Measurements from ENCODE around the gene PRR36. TPM values are rescaled to one million over a fixed set of nuclear protein-coding genes. Genes with fewer than 3 reads are reported as not detected.

The PRR36 gene
- total RNA-seq, 1 donor from 2014 or later = 0.80 TPM

DNA sequence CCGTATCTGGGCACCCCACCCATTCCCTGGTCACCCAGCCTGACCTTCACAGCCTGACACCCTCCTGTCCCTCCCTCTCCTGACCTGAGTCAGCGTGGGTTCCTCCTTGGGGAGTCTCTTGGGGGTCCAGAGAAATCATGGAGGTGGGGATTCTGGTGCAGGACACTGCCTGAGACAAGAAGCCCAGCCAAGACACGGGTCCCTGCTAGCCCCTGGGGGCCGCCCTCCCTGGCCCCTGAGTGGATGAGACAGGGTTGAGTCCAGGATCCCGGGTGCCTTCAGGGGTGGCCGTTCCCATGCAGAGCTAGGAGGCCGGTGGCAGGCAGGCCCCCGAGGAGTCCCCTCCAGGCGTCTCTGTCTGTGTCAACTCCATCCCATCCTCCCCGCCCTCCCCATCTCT, 31.1 kb upstream of the PRR36 start:
- Mint-ChIP-seq H3K27ac (ENCODE audit: unreplicated experiment) (peak overlapping the region; percentile 41), H3K36me3 (ENCODE audit: low read depth) (peaks cover 1% of the 10 kb centered on the region), H3K4me1 (ENCODE audit: low read depth) (peaks cover 27% of the 10 kb centered on the region), H3K27me3 (ENCODE audit: low read depth) (no peaks in the 10 kb centered on the region), H3K4me3 (ENCODE audit: unreplicated experiment) (peak overlapping the region; percentile 82), H3K9me3 (ENCODE audit: low read depth) (no peaks in the 10 kb centered on the region)
- peak; percentile 90 for DNase-seq (ENCODE audit: low spot score)
- TF ChIP-seq, protein P1, sequence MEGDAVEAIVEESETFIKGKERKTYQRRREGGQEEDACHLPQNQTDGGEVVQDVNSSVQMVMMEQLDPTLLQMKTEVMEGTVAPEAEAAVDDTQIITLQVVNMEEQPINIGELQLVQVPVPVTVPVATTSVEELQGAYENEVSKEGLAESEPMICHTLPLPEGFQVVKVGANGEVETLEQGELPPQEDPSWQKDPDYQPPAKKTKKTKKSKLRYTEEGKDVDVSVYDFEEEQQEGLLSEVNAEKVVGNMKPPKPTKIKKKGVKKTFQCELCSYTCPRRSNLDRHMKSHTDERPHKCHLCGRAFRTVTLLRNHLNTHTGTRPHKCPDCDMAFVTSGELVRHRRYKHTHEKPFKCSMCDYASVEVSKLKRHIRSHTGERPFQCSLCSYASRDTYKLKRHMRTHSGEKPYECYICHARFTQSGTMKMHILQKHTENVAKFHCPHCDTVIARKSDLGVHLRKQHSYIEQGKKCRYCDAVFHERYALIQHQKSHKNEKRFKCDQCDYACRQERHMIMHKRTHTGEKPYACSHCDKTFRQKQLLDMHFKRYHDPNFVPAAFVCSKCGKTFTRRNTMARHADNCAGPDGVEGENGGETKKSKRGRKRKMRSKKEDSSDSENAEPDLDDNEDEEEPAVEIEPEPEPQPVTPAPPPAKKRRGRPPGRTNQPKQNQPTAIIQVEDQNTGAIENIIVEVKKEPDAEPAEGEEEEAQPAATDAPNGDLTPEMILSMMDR (IDR thresholded peaks at IDR 0.05) = no peak

DNA sequence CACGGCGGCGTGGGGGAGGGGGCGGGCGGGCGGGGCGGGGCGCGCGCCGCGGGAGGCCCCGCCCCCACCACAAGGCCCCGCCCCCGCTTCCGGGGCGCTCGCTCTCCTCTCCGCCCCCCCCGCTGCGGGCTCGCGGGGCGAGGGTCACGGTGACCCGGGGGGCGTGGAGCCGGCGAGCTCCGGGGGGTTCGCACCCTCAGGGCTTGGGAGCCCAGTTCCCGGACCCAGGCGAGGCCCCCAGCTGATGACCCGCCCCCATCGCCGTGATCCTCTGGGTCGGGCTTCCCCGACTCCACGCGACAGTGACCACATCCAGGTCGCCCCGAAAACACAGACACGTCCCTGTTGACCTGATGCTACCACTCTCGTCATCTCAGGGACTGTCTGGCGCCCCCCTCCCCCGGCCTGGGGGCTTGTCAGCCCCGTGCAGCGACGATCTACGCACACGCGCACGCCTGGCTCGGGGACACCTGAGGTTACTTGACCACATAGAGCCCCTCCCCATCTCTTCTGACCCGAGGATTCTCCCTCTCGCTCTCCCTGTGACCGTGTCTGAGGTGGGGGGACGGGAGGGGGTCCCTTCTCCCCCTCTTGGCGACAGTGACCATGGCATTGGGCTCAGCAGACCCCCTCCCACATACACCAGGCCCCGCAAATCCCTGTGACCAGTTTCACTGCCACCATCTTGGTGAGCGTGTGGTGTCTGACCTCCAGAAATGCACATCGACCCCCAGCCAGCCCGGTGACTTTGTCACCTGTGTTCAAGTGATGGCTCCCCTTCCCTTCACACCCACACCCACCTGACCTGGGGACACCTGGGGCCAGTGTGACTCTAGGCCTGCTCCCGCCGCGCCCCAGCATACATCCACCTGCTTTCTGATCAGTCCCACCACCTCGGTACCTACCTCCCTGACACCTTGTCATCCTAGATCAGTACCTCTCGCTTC, 30.2 kb upstream of the PRR36 start:
- Mint-ChIP-seq H3K4me1 (ENCODE audit: low read depth) (peaks cover 27% of the 10 kb centered on the region), H3K36me3 (ENCODE audit: low read depth) (peaks cover 6% of the 10 kb centered on the region), H3K9me3 (ENCODE audit: low read depth) (no peaks in the 10 kb centered on the region), H3K27ac (ENCODE audit: unreplicated experiment) (peak overlapping the region; percentile 81), H3K27me3 (ENCODE audit: low read depth) (no peaks in the 10 kb centered on the region), H3K4me3 (ENCODE audit: unreplicated experiment) (peak overlapping the region; percentile 89)
- DNase-seq (ENCODE audit: low spot score) = no peak
- TF ChIP-seq, protein P1 (IDR thresholded peaks at IDR 0.05) = no peak

DNA sequence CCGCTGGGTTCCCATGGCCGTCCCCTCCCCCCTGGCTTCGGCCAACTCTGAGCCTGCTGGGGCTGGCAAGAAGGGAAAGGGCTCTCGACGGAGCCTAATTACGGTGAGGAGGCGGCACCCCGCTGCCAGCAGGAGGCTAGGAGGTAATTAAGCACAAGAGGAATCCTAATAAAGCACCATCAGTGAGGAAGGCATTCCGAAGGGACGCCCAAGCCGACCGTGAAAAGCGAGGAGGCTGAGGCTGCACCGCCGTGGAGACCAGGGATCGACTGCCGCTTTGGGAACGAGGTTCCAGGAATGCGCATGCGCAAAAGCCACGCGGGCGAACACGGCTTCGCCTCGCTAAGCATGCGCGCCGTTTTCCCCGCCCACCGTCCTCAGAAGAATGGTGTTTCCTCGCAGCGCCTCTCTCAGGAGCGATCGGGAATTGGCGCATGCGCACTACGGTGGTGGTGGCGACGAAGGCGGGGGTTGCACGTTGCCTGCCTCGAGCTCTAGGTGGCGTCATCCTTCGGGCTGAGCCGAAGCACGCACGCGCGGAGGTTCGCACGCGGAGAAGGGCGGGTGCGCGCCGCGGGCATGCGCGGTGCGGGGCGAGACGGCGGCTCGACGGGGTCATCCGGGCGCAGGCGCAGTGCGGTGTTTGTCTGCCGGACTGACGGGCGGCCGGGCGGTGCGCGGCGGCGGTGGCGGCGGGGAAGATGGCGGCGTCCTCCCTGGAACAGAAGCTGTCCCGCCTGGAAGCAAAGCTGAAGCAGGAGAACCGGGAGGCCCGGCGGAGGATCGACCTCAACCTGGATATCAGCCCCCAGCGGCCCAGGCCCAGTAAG, 29.3 kb upstream of the PRR36 start, which contains the start of gene MAP2K7:
Gene MAP2K7 (plus strand): TSS at position 634 of the 830 bp plus-strand sequence. CDS start 68 bp downstream, at position 702.
- peaks cover 6% of the 10 kb centered on the region for H3K36me3 Mint-ChIP-seq (ENCODE audit: low read depth)
- no peaks in the 10 kb centered on the region for H3K9me3 Mint-ChIP-seq (ENCODE audit: low read depth)
- TF ChIP-seq, protein P1 (IDR thresholded peaks at IDR 0.05) = peak; percentile 78
- peaks cover 27% of the 10 kb centered on the region for H3K4me1 Mint-ChIP-seq (ENCODE audit: low read depth)
- peak within 1 kb of the TSS; percentile 89 for H3K4me3 Mint-ChIP-seq (ENCODE audit: unreplicated experiment)
- peak within 1 kb of the TSS; percentile 94 for H3K27ac Mint-ChIP-seq (ENCODE audit: unreplicated experiment)
- DNase-seq (ENCODE audit: low spot score) = peak; percentile 99
- H3K27me3 Mint-ChIP-seq (ENCODE audit: low read depth) = no peaks in the 10 kb centered on the region

DNA sequence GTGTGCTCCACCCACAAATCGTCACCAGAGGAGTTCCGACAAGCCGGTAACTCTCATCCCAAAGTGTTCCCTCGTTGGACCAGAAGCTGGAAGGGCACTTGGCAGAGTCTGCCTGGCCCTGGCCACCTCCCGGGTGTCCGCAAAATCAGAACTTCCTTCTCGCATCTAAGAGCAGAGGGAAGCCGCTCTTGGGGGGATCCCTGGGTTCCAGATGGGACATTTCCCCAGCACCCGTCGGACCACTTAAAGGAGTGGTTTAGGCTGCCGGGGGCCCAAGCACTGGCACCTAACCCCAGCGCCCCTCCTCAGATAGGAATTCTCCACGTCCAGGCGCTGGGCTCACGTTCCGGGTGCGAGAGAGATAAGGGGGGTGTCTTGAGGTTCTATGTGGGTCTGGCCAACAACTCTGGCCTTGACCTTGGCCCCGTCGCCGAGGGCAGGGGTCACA, 28.6 kb upstream of the PRR36 start:
- no peaks in the 10 kb centered on the region for H3K9me3 Mint-ChIP-seq (ENCODE audit: low read depth)
- TF ChIP-seq, protein P1 (IDR thresholded peaks at IDR 0.05) = no peak
- no peak for DNase-seq (ENCODE audit: low spot score)
- peaks cover 6% of the 10 kb centered on the region for H3K36me3 Mint-ChIP-seq (ENCODE audit: low read depth)
- peak overlapping the region; percentile 94 for H3K27ac Mint-ChIP-seq (ENCODE audit: unreplicated experiment)
- peaks cover 27% of the 10 kb centered on the region for H3K4me1 Mint-ChIP-seq (ENCODE audit: low read depth)
- H3K27me3 Mint-ChIP-seq (ENCODE audit: low read depth) = no peaks in the 10 kb centered on the region
- H3K4me3 Mint-ChIP-seq (ENCODE audit: unreplicated experiment) = peak overlapping the region; percentile 89

DNA sequence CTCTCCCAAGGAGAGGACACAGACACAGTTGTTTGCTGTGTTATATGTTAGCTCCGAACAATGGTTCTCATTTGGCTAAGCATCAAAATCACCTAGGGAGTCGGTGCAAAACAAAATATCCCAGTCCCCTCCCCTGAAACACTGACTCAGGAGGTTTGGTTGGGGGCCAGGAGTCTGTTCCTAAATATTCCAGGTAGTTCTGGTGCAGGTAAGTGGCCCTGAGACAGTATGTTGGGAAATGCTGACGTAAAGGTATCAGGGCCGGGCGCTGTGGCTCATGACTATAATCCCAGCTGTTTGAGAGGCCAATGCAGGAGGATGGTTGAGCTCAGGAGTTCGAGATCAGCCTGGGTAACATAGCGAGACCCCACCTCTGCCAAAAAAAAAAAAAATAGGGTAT, 27.1 kb upstream of the PRR36 start:
- Mint-ChIP-seq H3K27me3 (ENCODE audit: low read depth) (no peaks in the 10 kb centered on the region), H3K27ac (ENCODE audit: unreplicated experiment) (no peak overlapping the region), H3K36me3 (ENCODE audit: low read depth) (peaks cover 6% of the 10 kb centered on the region)

More for the DNA sequence above, 27.1 kb upstream of the PRR36 start:
- Mint-ChIP-seq H3K4me1 (ENCODE audit: low read depth) (peaks cover 27% of the 10 kb centered on the region), H3K9me3 (ENCODE audit: low read depth) (no peaks in the 10 kb centered on the region), H3K4me3 (ENCODE audit: unreplicated experiment) (no peak overlapping the region)
- DNase-seq (ENCODE audit: low spot score) = no peak
- TF ChIP-seq, protein P1 (IDR thresholded peaks at IDR 0.05) = no peak
